Transverse colon (tissue), 3 donors: Measurements from ENCODE around the gene MRPL57.

Source experiments
- CTCF ChIP-seq, 5 experiments: fragments of 200-600 bp in 3 of 5; fragments of 450-650 bp in 2 of 5; sonication (generic) in 3 of 5; IDR thresholded peaks; 1 replicate in 2 of 5; 2 replicates in 3 of 5; pipeline ENCODE4 v1.5.1; 2016 to 2017; ENCODE audit warnings: antibody characterized with exemption in 5 of 5, inconsistent platforms in 3 of 5, mild to moderate bottlenecking in 2 of 5, moderate library complexity in 1 of 5
- EP300 ChIP-seq: sonication (generic); formaldehyde crosslinking; IDR thresholded peaks from one replicate; pipeline ENCODE4 v1.6.1; 2017; ENCODE audit warnings: antibody characterized with exemption, low read depth
- POLR2A ChIP-seq: fragments of 450-650 bp; IDR thresholded peaks from one replicate; pipeline ENCODE4 v1.6.1; 2016; ENCODE audit warnings: antibody characterized with exemption, mild to moderate bottlenecking, moderate library complexity

DNA sequence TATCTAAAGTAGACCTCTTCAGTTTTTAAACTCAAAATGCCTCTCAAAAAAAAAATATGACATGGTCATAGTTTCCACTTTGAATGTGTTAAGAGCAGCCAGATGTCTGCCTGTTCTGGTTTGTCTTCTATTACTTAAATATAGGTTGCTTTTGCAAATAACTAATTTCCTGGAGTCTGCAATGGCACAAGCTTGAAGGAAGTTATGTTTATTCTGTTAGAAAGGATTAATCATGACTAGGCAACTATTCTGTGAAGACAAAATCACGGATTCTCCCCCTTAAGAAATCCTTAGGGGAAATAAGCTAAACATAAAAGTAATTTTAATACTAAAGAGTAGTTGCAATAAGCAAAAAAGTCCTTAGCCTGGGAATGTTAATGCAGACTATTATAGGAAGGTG is 26.4 kb upstream of the MRPL57 start:
- TF ChIP-seq EP300 = no peak
- no peak for TF ChIP-seq CTCF (IDR thresholded peaks at IDR 0.05)
- TF ChIP-seq POLR2A = no peak
